RWPE1 (cell line): Measurements from ENCODE around the gene TRIM47.
A peak's percentile ranks its signal among the peaks of the same experiment; 100 is the strongest.

Experiments used
- CTCF ChIA-PET: fragments of 350-600 bp; sonication (Branson Sonifier 250); formaldehyde crosslinking; extraction: SDS; loops from one replicate; lab custom pipeline; 2021; lab: Yijun Ruan, JAX
- POLR2A ChIA-PET: fragments of 400-600 bp; formaldehyde crosslinking; extraction: SDS; loops from one replicate; lab custom pipeline; 2020; ENCODE audit warnings: antibody characterized with exemption; ENCODE audit not compliant: low non-redundant PET; lab: Yijun Ruan, JAX
- DNase-seq: peaks from one replicate; pipeline ENCODE4 v3.0.0; 2012; ENCODE audit warnings: low spot score
- H3K27ac ChIP-seq: fragments of 450-650 bp; 2 replicates; pipeline ENCODE4 v1.5.1; 2017
- TF ChIP-seq, protein P1 (sequence below): fragments of 450-650 bp; conservative IDR thresholded peaks from 2 replicates; pipeline ENCODE4 v1.5.1; 2017; ENCODE audit warnings: low read depth, mild to moderate bottlenecking

TRIM47 gene

DNA sequence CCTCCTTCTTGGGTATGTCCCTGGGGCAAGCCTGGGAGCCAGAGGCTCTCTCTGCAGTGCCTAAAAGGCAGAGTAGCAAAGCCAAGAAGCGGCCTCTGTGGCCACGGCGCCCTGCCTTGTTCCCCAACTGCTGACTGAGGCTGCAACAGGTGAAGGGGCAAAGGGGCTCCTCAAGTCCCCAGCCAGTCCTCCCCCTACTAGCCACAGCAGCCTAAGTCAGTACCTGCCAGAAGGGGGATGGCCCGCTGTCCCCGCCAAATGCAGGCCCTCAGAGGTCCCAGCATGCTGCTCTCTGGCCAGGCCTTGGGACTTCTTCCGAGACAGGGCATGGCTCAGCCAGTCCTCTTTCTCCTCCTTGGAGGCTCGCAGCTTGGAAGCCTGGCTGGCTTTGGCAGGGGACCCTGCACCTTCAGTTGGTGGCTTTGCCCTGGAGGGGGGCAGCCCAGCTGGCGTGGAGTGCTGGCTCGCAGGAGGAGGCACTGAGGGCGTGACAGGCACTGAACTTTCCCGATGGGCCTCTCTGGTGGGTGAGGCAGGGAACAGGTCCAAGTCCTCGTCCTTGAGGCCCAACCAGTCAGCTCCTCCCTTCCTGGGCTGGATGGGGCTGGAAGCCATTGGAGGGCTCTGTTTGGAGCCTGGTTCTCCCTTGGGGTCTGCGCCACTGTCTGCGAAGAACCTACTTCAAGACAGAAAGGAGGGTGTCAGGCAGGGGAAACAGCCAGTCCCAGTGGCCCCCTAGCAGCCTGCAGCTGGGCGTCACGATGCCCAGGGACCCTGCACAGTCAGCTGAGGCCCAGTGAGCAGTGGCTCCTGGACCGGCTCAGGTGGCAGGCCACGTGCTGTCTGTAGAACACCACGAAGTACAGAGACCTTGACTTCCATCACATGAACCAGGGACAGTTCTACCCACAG lies 44.8 kb upstream of the TRIM47 start:
- TF ChIP-seq, protein P1, sequence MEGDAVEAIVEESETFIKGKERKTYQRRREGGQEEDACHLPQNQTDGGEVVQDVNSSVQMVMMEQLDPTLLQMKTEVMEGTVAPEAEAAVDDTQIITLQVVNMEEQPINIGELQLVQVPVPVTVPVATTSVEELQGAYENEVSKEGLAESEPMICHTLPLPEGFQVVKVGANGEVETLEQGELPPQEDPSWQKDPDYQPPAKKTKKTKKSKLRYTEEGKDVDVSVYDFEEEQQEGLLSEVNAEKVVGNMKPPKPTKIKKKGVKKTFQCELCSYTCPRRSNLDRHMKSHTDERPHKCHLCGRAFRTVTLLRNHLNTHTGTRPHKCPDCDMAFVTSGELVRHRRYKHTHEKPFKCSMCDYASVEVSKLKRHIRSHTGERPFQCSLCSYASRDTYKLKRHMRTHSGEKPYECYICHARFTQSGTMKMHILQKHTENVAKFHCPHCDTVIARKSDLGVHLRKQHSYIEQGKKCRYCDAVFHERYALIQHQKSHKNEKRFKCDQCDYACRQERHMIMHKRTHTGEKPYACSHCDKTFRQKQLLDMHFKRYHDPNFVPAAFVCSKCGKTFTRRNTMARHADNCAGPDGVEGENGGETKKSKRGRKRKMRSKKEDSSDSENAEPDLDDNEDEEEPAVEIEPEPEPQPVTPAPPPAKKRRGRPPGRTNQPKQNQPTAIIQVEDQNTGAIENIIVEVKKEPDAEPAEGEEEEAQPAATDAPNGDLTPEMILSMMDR = no peak
- DNase-seq = no peak
- peak overlapping the region; percentile 26 for H3K27ac ChIP-seq
- ChIA-PET CTCF (interaction anchor here (0.7 kb wide), 1 partner anchor 17 kb away, joined by 4 read pairs; no protein-coding TSS in a partner anchor), POLR2A (no interaction called here)

DNA sequence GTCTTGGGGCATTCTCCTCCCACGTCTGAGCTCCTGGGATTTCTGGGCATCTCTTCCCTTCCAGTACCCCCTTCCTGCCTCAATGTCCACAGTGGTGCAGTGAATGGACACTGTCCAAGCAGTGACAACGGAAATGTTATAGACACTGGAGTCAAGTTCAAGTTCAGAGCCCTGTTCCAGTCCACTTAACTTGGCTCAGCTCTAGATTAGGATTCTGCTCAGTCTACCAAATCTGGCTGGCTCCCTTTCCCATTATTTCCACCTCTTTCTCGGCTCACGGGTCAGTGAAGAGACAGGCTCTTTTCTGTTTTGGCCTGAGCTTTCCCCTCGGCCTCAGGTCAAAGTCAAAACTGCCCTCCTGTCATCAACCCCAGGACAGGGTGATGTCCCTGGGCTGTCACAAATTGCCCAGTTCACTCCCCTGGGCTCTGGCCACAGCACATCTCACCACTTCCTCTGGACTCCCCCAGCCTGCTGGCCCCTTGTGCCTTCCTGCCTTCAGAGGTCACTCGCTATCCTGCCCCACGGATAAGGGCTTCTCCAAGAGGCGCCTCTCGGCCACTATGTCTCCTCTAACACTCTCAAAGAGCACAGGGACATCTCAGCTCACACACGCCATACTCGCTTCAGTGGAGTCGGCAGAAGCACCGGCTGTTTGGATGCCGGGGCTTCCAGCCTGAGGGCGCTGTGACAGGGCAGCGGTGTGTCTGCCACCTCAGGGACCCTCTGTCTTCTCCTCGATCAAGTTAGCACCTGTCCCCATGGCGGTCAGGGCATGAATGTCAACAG lies 44.0 kb upstream of the TRIM47 start:
- TF ChIP-seq, protein P1 = no peak
- peak overlapping the region; percentile 26; the same call in 1 of the 2 replicates for H3K27ac ChIP-seq
- no peak for DNase-seq
- POLR2A ChIA-PET = interaction anchor here (0.5 kb wide), 1 partner anchor 15 kb away, joined by 6 read pairs; no protein-coding TSS in a partner anchor
- CTCF ChIA-PET = interaction anchor here (0.6 kb wide), 1 partner anchor 81 kb away, joined by 5 read pairs; no protein-coding TSS in a partner anchor

DNA sequence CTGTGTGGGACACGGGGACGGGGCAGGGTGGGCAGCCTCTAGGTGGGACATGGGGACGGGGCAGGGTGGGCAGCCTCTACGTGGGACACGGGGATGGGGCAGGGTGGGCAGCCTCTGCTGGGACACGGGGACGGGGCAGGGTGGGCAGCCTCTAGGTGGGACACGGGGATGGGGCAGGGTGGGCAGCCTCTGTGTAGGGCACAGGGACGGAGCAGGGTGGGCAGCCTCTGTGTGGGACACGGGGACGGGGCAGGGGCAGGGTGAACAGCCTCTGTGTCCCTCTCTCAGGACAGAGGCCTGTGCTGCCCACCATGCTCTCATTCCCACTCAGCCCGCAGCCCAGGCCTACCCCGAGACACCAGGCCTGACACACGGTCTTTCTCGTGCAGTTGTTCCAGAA lies 43.2 kb upstream of the TRIM47 start:
- ChIA-PET CTCF (interaction anchor here (1.4 kb wide), 1 partner anchor 132 kb away, joined by 3 read pairs; no protein-coding TSS in a partner anchor), POLR2A (interaction anchor here (0.5 kb wide), 1 partner anchor 15 kb away, joined by 6 read pairs; no protein-coding TSS in a partner anchor)
- H3K27ac ChIP-seq = no peak overlapping the region
- no peak for DNase-seq
- TF ChIP-seq, protein P1 = no peak

DNA sequence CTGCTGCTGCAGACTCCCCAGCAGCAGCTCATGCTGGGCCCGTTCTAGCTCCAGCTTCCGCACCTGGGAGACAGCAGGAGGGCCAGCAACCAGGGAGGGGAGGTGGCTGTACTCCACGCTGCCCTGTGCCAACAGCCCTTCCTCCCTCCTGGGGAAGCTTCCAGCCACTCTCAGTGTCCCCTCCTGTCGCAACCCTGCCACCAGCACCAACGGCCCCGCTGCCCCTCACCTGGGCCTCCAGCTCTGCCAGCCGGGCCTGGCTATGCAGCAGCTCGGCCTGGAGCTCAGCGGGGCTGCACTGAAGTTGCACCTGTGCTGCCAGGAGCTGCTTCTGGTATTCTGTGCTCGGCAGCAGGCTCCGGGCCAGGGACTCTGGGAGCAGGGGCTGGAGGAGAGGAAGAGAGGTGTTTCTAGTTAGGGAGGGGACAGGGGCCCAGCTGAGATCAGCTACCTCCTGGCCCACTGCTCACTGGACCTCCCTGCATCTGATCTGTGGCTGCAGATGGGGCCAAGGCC lies 41.7 kb upstream of the TRIM47 start:
- ChIA-PET POLR2A (no interaction called here), CTCF (interaction anchor here (0.9 to 1.4 kb wide), 3 partner anchors 21 to 133 kb away, joined by 3 to 4 read pairs (median 3); partner anchors contain the start of gene FBF1)
- no peak for DNase-seq
- TF ChIP-seq, protein P1 = no peak
- H3K27ac ChIP-seq = peak overlapping the region; percentile 18

DNA sequence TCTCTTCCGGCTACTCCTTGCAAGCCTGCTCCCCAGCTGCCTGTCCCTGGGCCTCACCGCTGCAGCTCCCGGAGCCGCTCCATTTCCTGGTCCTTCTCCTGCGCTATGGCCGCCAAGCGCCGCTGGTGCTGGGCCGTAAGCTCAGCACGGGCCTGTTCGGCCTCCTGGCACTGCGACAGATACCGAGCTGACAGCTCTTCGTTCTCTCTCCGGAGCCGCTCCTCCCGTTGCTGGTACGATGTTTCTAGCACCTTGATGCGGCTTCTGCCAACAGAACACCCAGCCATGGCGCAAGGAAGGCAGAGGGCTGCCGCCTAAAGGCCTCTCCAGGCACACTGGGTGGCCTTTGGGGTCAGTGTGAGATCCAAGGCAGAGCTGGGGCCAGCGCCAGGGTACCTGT lies 41.2 kb upstream of the TRIM47 start:
- CTCF ChIA-PET = interaction anchor here (0.6 to 0.9 kb wide), 2 partner anchors 81 to 82 kb away, joined by 3 read pairs; partner anchors contain the start of gene CDK3
- TF ChIP-seq, protein P1 = no peak
- DNase-seq = no peak
- POLR2A ChIA-PET = no interaction called here
- peak overlapping the region; percentile 18 for H3K27ac ChIP-seq
